GM12878 (cell line): ENCODE data around the gene APH1B. TPM values are rescaled to one million over a fixed set of nuclear protein-coding genes. Genes with fewer than 3 reads are reported as not detected.

Source experiments
- ATAC-seq: fragments of 200-7000 bp; cut with Tn5 transposase; 3 replicates; pipeline ENCODE4 v1.9.1; 2020; ENCODE audit warnings: mild to moderate bottlenecking, moderate library complexity
- BruUV-seq: library from RNA; stranded (reverse); fragments of 400-500 nt; replicated peaks from 2 replicates; lab custom pipeline; 2021; lab: Mats Ljungman, UMichigan
- CTCF ChIA-PET: fragments of 300-600 bp; sonication (Branson Sonifier 250); formaldehyde crosslinking; extraction: SDS; loops from one replicate; lab custom pipeline; 2021; ENCODE audit warnings: inconsistent platforms; lab: Yijun Ruan, JAX
- POLR2A ChIA-PET: fragments of 350-600 bp; formaldehyde crosslinking; extraction: SDS; loops from one replicate; lab custom pipeline; 2021; ENCODE audit warnings: inconsistent platforms; lab: Charles Lee
- RAD21 ChIA-PET: fragments of 300-600 bp; sonication (Branson Sonifier 250); formaldehyde crosslinking; loops from one replicate; lab custom pipeline; 2023; ENCODE audit warnings: antibody characterized with exemption; ENCODE audit not compliant: unreplicated experiment; lab: Charles Lee
- SMC1A ChIA-PET: fragments of 300-600 bp; sonication (Branson Sonifier 250); formaldehyde crosslinking; loops from one replicate; lab custom pipeline; 2023; ENCODE audit not compliant: unreplicated experiment, uncharacterized antibody; lab: Charles Lee
- DNase-seq: peaks from one replicate; pipeline ENCODE4 v3.0.0-alpha.2; 2011; ENCODE audit warnings: low read depth, low spot score
- FAIRE-seq: peaks from 3 replicates; lab custom pipeline; 2011; peaks lifted over from hg19 to GRCh38; lab: Jason Lieb, UNC
- H2AFZ ChIP-seq: 2 replicates; pipeline ENCODE4 v1.6.0; 2011; ENCODE audit warnings: low read depth, low read length, control low read depth; ENCODE audit not compliant: control insufficient read depth
- H3K27ac ChIP-seq: 2 replicates; pipeline ENCODE4 v1.5.1; 2011; ENCODE audit warnings: control low read depth; ENCODE audit not compliant: control insufficient read depth, insufficient read depth
- H3K27me3 ChIP-seq, 2 experiments: replicated peaks in 1 of 2; 2 replicates each; pipeline versions ENCODE4 v1.6.0 to v1.6.1; 2011; ENCODE audit warnings: low read length in 1 of 2; ENCODE audit not compliant: control insufficient read depth in 2 of 2, insufficient read depth in 2 of 2
- H3K36me3 ChIP-seq, 2 experiments: 2 replicates each; pipeline ENCODE4 v1.5.1; 2011; ENCODE audit warnings: low read length in 1 of 2; ENCODE audit not compliant: control insufficient read depth in 2 of 2, insufficient read depth in 2 of 2
- H3K4me1 ChIP-seq: 2 replicates; pipeline ENCODE4 v1.6.1; 2011; ENCODE audit warnings: mild to moderate bottlenecking, low read length, moderate library complexity, mixed read lengths; ENCODE audit not compliant: control insufficient read depth, insufficient read depth
- H3K4me2 ChIP-seq: 2 replicates; pipeline ENCODE4 v1.6.0; 2011; ENCODE audit warnings: control low read depth; ENCODE audit not compliant: control insufficient read depth, insufficient read depth
- H3K4me3 ChIP-seq: fragments of 200-600 bp; sonication (generic); 2 replicates; pipeline ENCODE4 v1.5.1; 2016
- H3K79me2 ChIP-seq: 2 replicates; pipeline ENCODE4 v1.6.0; 2011; ENCODE audit warnings: low read length; ENCODE audit not compliant: control insufficient read depth, insufficient read depth
- H3K9ac ChIP-seq: 2 replicates; pipeline ENCODE4 v1.8.0; 2011; ENCODE audit warnings: low read length, control low read depth, mixed read lengths; ENCODE audit not compliant: control insufficient read depth, insufficient read depth
- H3K9me3 ChIP-seq: replicated peaks from 3 replicates; pipeline ENCODE4 v1.5.1; 2011; ENCODE audit warnings: mild to moderate bottlenecking, low read length; ENCODE audit not compliant: control insufficient read depth, insufficient read depth
- H4K20me1 ChIP-seq: 2 replicates; pipeline ENCODE4 v1.6.0; 2011; ENCODE audit not compliant: control insufficient read depth, insufficient read depth
- IRF4 ChIP-seq: IDR thresholded peaks from 2 replicates; pipeline ENCODE4 v1.6.1; 2011; ENCODE audit warnings: low read depth, low read length
- MEF2B ChIP-seq: fragments of 450-650 bp; IDR thresholded peaks from 2 replicates; pipeline ENCODE4 v1.6.1; 2018; ENCODE audit warnings: mild to moderate bottlenecking, moderate library complexity; ENCODE audit not compliant: partially characterized antibody, poor library complexity, severe bottlenecking
- RUNX3 ChIP-seq: IDR thresholded peaks from 2 replicates; pipeline ENCODE4 v1.6.1; 2012; ENCODE audit warnings: low read length, inconsistent platforms
- SPI1 ChIP-seq: IDR thresholded peaks from 2 replicates; pipeline ENCODE4 v1.6.1; 2011; ENCODE audit warnings: low read depth, mild to moderate bottlenecking, low read length, moderate library complexity, borderline replicate concordance; ENCODE audit not compliant: insufficient read depth
- WGBS: methylation state at CpG from one replicate; pipeline ENCODE4 v1.1.6; 2016; ENCODE audit warnings: low lambda C conversion rate; ENCODE audit not compliant: insufficient replicate concordance, insufficient coverage; ENCODE audit errors: missing lambda C conversion rate; 5-methylcytosine and 5-hydroxymethylcytosine counted together
- in situ Hi-C: fragments of 300-500 bp; cut with MboI; formaldehyde crosslinking; loops from 9 replicates; pipeline ENCODE4 v1.14.3; 2018; ENCODE audit warnings: mixed read lengths
- intact Hi-C: fragments of 100-400 bp; cut with micrococcal nuclease; formaldehyde crosslinking; loops from one replicate; pipeline ENCODE4 v1.14.2; 2022; ENCODE audit not compliant: unreplicated experiment
- polyA plus RNA-seq, 11 experiments: library from polyadenylated mRNA; depleted of rRNA in 4 of 11; unstranded in 6 of 11; stranded (reverse) in 5 of 11; fragments of >200 nt; fragmentation: Nextera tagmentation in 4 of 11; fragmentation: Illumina TruSeq in 1 of 11; extraction: Ambion mirVana in 4 of 11; extraction: Trizol in 1 of 11; gene quantifications; 1 replicate in 1 of 11; 2 replicates in 10 of 11; pipeline versions ENCODE4 v1.2.1 to v1.2.3, GENCODE V29; 2011 to 2016; ENCODE audit warnings: inconsistent platforms in 2 of 11, missing spikeins in 2 of 11, low read depth in 1 of 11
- total RNA-seq, 4 experiments: library from RNA; depleted of rRNA in 3 of 4; stranded (reverse); fragments of >200 nt in 3 of 4; fragmentation: Illumina TruSeq in 1 of 4; extraction: Trizol in 1 of 4; gene quantifications; 2 replicates each; pipeline versions ENCODE4 v1.2.1 to v1.2.3, GENCODE V29; 2013 to 2021
- TF ChIP-seq, protein P1 (sequence below): fragments of 450-650 bp; IDR thresholded peaks from 2 replicates; pipeline ENCODE4 v1.6.1; 2016; ENCODE audit warnings: mild to moderate bottlenecking

APH1B gene
- total and polyA plus RNA-seq, 10 of the 15 experiments (the other 5 are each of a cell fraction or from before 2014, with no cell fraction given), result 5.0 to 20.8 (median 11.1) TPM

- Histone ChIP-seq H3K9me3 (no peaks in the 10 kb centered on the region), H3K27ac (no peak overlapping the region), H3K9ac (no peak overlapping the region), H4K20me1 (no peaks in the 10 kb centered on the region), H3K79me2 (peaks cover 33% of the 10 kb centered on the region), H3K4me2 (no peak overlapping the region), H3K36me3 (no peaks in the 10 kb centered on the region; a peak in 2 of 4 replicates), H3K27me3 (no peaks in the 10 kb centered on the region), H3K4me3 (no peak overlapping the region), H3K4me1 (peaks cover 19% of the 10 kb centered on the region), H2AFZ (no peak overlapping the region)
- RAD21 ChIA-PET, result interaction anchor here (0.6 to 4.9 kb wide), 8 partner anchors 11 to 105 kb away, joined by 3 to 38 read pairs (median 3); partner anchors contain the start of genes APH1B and RPS27L
- CTCF ChIA-PET, result interaction anchor here (0.6 to 2.4 kb wide), 11 partner anchors 11 to 921 kb away, joined by 3 to 8 read pairs (median 3); no protein-coding TSS in a partner anchor
- in situ Hi-C loops (no loop called here), intact Hi-C loops (no loop called here)
- BruUV-seq, result no TSS peak
- no peak for DNase-seq
- 71% methylated on average over 4 of the region's 4 CpGs for WGBS
- POLR2A ChIA-PET, result interaction anchor here (0.6 to 2.5 kb wide), 8 partner anchors 10 to 58 kb away, joined by 3 to 16 read pairs (median 5); no protein-coding TSS in a partner anchor
- FAIRE-seq, result no peak
- ATAC-seq, result peak; percentile 48; the same call in 2 of the 3 replicates
- SMC1A ChIA-PET, result interaction anchor here (0.6 to 8.2 kb wide), 20 partner anchors 11 to 658 kb away, joined by 3 to 88 read pairs (median 5); partner anchors contain the start of gene RPS27L
- TF ChIP-seq, protein P1, sequence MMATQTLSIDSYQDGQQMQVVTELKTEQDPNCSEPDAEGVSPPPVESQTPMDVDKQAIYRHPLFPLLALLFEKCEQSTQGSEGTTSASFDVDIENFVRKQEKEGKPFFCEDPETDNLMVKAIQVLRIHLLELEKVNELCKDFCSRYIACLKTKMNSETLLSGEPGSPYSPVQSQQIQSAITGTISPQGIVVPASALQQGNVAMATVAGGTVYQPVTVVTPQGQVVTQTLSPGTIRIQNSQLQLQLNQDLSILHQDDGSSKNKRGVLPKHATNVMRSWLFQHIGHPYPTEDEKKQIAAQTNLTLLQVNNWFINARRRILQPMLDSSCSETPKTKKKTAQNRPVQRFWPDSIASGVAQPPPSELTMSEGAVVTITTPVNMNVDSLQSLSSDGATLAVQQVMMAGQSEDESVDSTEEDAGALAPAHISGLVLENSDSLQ, result peak; percentile 15; the same call in 1 of the 2 replicates
- TF ChIP-seq RUNX3 (peak; percentile 21; the same call in 1 of the 2 replicates), MEF2B (no peak), IRF4 (no peak), SPI1 (peak; percentile 4; the same call in 1 of the 2 replicates)
Measured at GRCh38 chr15:63232405-63232804, 45.0 kb upstream of the APH1B start.
